HCT116 (cell line): ENCODE measurements around the gene ALOX12B. TPM values are rescaled to one million over a fixed set of nuclear protein-coding genes. Genes with fewer than 3 reads are reported as not detected.

Experiments used
- ATAC-seq: fragments of 200-7000 bp; cut with Tn5 transposase; 2 replicates; pipeline ENCODE4 v1.9.1; 2020; ENCODE audit warnings: mild to moderate bottlenecking, moderate library complexity
- BruUV-seq: library from RNA; stranded (reverse); fragments of 400-500 nt; replicated peaks from 2 replicates; lab custom pipeline; 2021; lab: Mats Ljungman, UMichigan
- CTCF ChIA-PET: fragments of 300-600 bp; sonication (Branson Sonifier 250); formaldehyde crosslinking; loops from one replicate; lab custom pipeline; 2021; ENCODE audit warnings: antibody characterized with exemption; lab: Charles Lee
- POLR2A ChIA-PET: fragments of 300-600, 350-600 bp; sonication (Branson Sonifier 250); formaldehyde crosslinking; loops from one replicate; lab custom pipeline; 2021; ENCODE audit warnings: antibody characterized with exemption; lab: Charles Lee
- RAD21 ChIA-PET, 2 experiments: fragments of 300-600 bp; sonication (Branson Sonifier 250); formaldehyde crosslinking; loops; one replicate each; lab custom pipeline; 2023; ENCODE audit warnings: low total read pairs in 2 of 2; ENCODE audit not compliant: uncharacterized antibody in 2 of 2, unreplicated experiment in 2 of 2, low non-redundant PET in 1 of 2; lab: Charles Lee
- DNase-seq: peaks from one replicate; pipeline ENCODE4 v3.0.0-alpha.2; 2010; ENCODE audit warnings: low read depth, low spot score
- H2AFZ ChIP-seq: fragments of 200-600 bp; shearing (Covaris generic), sonication (generic); 2 replicates; pipeline ENCODE4 v1.6.1; 2017; ENCODE audit warnings: low read depth, mixed run types, mixed read lengths, antibody characterized with exemption, low read length; ENCODE audit not compliant: poor library complexity, severe bottlenecking
- H3K27ac ChIP-seq: 2 replicates; pipeline ENCODE4 v1.5.1; 2012; ENCODE audit warnings: low read depth, low read length
- H3K27me3 ChIP-seq: fragments of 200-600 bp; sonication (generic); 2 replicates; pipeline ENCODE4 v1.6.1; 2016; ENCODE audit warnings: mixed run types, low read length, mixed read lengths; ENCODE audit not compliant: insufficient read depth
- H3K36me3 ChIP-seq, 2 experiments: fragments of 200-500 bp in 1 of 2; fragments of 200-600 bp in 1 of 2; sonication (Bioruptor generic) in 1 of 2; sonication (generic) in 1 of 2; 2 replicates each; pipeline versions ENCODE4 v1.5.1 to v1.6.1; 2014 to 2016; ENCODE audit warnings: low read length in 2 of 2, inconsistent platforms in 1 of 2, mixed read lengths in 1 of 2, mixed run types in 1 of 2; ENCODE audit not compliant: insufficient read depth in 2 of 2, control insufficient read depth in 1 of 2
- H3K4me1 ChIP-seq, 2 experiments: fragments of 200-600 bp in 1 of 2; sonication (generic) in 1 of 2; 2 replicates each; pipeline versions ENCODE4 v1.5.1 to v1.6.1; 2012 to 2017; ENCODE audit warnings: low read length in 2 of 2, inconsistent platforms in 1 of 2, mild to moderate bottlenecking in 1 of 2, mixed read lengths in 1 of 2, mixed run types in 1 of 2, moderate library complexity in 1 of 2; ENCODE audit not compliant: insufficient read depth in 2 of 2, control insufficient read depth in 1 of 2
- H3K4me2 ChIP-seq: fragments of 200-600 bp; sonication (generic); 2 replicates; pipeline ENCODE4 v1.6.1; 2017; ENCODE audit warnings: mixed run types, low read length, mixed read lengths
- H3K4me3 ChIP-seq, 2 experiments: fragments of 200-600 bp in 1 of 2; sonication (generic) in 1 of 2; replicated peaks in 1 of 2; 2 replicates each; pipeline ENCODE4 v1.5.1; 2011 to 2016; ENCODE audit warnings: low read length in 2 of 2, control low read depth in 1 of 2, low read depth in 1 of 2, mild to moderate bottlenecking in 1 of 2, mixed read lengths in 1 of 2, mixed run types in 1 of 2
- H3K79me2 ChIP-seq: fragments of 200-600 bp; sonication (generic); 2 replicates; pipeline ENCODE4 v1.6.1; 2017; ENCODE audit warnings: mild to moderate bottlenecking, mixed run types, low read length, moderate library complexity, mixed read lengths; ENCODE audit not compliant: insufficient read depth
- H3K9ac ChIP-seq: fragments of 200-600 bp; sonication (generic); 2 replicates; pipeline ENCODE4 v1.6.1; 2016; ENCODE audit warnings: low read length, mixed read lengths
- H3K9me2 ChIP-seq: fragments of 200-600 bp; sonication (generic), shearing (Covaris generic); 2 replicates; pipeline ENCODE4 v1.6.1; 2017; ENCODE audit warnings: mixed run types, mild to moderate bottlenecking, moderate library complexity; ENCODE audit not compliant: insufficient read depth
- H3K9me3 ChIP-seq, 2 experiments: fragments of 200-500 bp in 1 of 2; fragments of 200-600 bp in 1 of 2; sonication (Bioruptor generic) in 1 of 2; sonication (generic) in 1 of 2; 2 replicates each; pipeline ENCODE4 v1.6.1; 2014 to 2017; ENCODE audit warnings: low read length in 2 of 2, mixed read lengths in 2 of 2, inconsistent platforms in 1 of 2, low read depth in 1 of 2, mild to moderate bottlenecking in 1 of 2, mixed run types in 1 of 2, moderate library complexity in 1 of 2; ENCODE audit not compliant: control insufficient read depth in 1 of 2, insufficient read depth in 1 of 2
- H4K20me1 ChIP-seq: fragments of 200-600 bp; sonication (generic), shearing (Covaris generic); 2 replicates; pipeline ENCODE4 v1.6.1; 2017; ENCODE audit warnings: mixed run types, mild to moderate bottlenecking, moderate library complexity; ENCODE audit not compliant: insufficient read depth
- ATF3 ChIP-seq: IDR thresholded peaks from 2 replicates; pipeline ENCODE4 v1.6.1; 2012
- CTCF ChIP-seq, 3 experiments: fragments of 200-600 bp in 1 of 3; sonication (generic) in 1 of 3; IDR thresholded peaks in 2 of 3; conservative IDR thresholded peaks in 1 of 3; 2 replicates each; pipeline ENCODE4 v1.5.1; 2012 to 2017; ENCODE audit warnings: low read depth in 2 of 3, low read length in 2 of 3, antibody characterized with exemption in 1 of 3, borderline replicate concordance in 1 of 3, control low read depth in 1 of 3, mild to moderate bottlenecking in 1 of 3, mixed read lengths in 1 of 3, mixed run types in 1 of 3, moderate library complexity in 1 of 3; ENCODE audit not compliant: insufficient read depth in 1 of 3
- ELF1 ChIP-seq: IDR thresholded peaks from 2 replicates; pipeline ENCODE4 v1.6.1; 2012; ENCODE audit warnings: low read depth, borderline replicate concordance
- EZH2 ChIP-seq: fragments of 200-600 bp; sonication (generic); IDR thresholded peaks from 2 replicates; pipeline ENCODE4 v1.6.1; 2017; ENCODE audit warnings: antibody characterized with exemption, mixed run types
- EZH2phosphoT487 ChIP-seq: fragments of 200-600 bp; IDR thresholded peaks from 2 replicates; pipeline ENCODE4 v1.6.1; 2018; ENCODE audit warnings: antibody characterized with exemption, borderline replicate concordance
- JUND ChIP-seq: IDR thresholded peaks from 2 replicates; pipeline ENCODE4 v1.6.1; 2012
- MAX ChIP-seq: IDR thresholded peaks from 2 replicates; pipeline ENCODE4 v1.6.1; 2012
- POLR2AphosphoS5 ChIP-seq: IDR thresholded peaks from 2 replicates; pipeline ENCODE4 v1.6.1; 2011; ENCODE audit warnings: mild to moderate bottlenecking, low read depth, low read length, moderate library complexity
- RAD21 ChIP-seq: IDR thresholded peaks from 2 replicates; pipeline ENCODE4 v1.6.1; 2012; ENCODE audit warnings: low read depth, mild to moderate bottlenecking
- REST ChIP-seq: IDR thresholded peaks from 2 replicates; pipeline ENCODE4 v1.6.1; 2012; ENCODE audit warnings: low read depth
- SIN3A ChIP-seq: IDR thresholded peaks from 2 replicates; pipeline ENCODE4 v1.6.1; 2012; ENCODE audit warnings: low read depth
- SP1 ChIP-seq: IDR thresholded peaks from 2 replicates; pipeline ENCODE4 v1.6.1; 2012; ENCODE audit warnings: low read depth
- SRF ChIP-seq: IDR thresholded peaks from 2 replicates; pipeline ENCODE4 v1.6.1; 2012; ENCODE audit warnings: low read depth
- YY1 ChIP-seq: IDR thresholded peaks from 2 replicates; pipeline ENCODE4 v1.6.1; 2011; ENCODE audit warnings: low read length, low read depth, moderate library complexity, mild to moderate bottlenecking; ENCODE audit not compliant: insufficient replicate concordance; ENCODE audit errors: extremely low read depth
- ZBTB33 ChIP-seq: IDR thresholded peaks from 2 replicates; pipeline ENCODE4 v1.6.1; 2011; ENCODE audit warnings: mild to moderate bottlenecking, low read length, moderate library complexity; ENCODE audit not compliant: insufficient replicate concordance; ENCODE audit errors: extremely low read depth
- ZFX ChIP-seq: fragments of 450-650 bp; IDR thresholded peaks from 2 replicates; pipeline ENCODE4 v1.6.1; 2017
- ZNF274 ChIP-seq: fragments of 200-500 bp; sonication (Bioruptor generic); IDR thresholded peaks from 2 replicates; pipeline ENCODE4 v1.6.1; 2014; ENCODE audit warnings: mild to moderate bottlenecking, low read depth, low read length, inconsistent platforms
- intact Hi-C: fragments of 100-400 bp; cut with micrococcal nuclease; formaldehyde crosslinking; loops from 2 replicates; pipeline ENCODE4 v1.10.0; 2022
- total RNA-seq: library from RNA; stranded (reverse); gene quantifications from one replicate; pipeline ENCODE4 v1.2.1, GENCODE V29; 2021; ENCODE audit not compliant: unreplicated experiment

The ALOX12B gene
- total RNA-seq, 1 experiment from 2014 or later, result 3.8 TPM

GRCh38 chr17:8118769-8119580 lies 31.5 kb upstream of the ALOX12B start:
- Histone ChIP-seq H3K9ac (peak overlapping the region; percentile 88), H3K27ac (peak overlapping the region; percentile 83), H3K79me2 (no peaks in the 10 kb centered on the region), H3K27me3 (no peaks in the 10 kb centered on the region), H3K36me3 (no peaks in the 10 kb centered on the region), H3K4me2 (peak overlapping the region; percentile 98), H4K20me1 (peaks cover 3% of the 10 kb centered on the region; the same call in 1 of the 2 replicates), H3K9me3 (no peaks in the 10 kb centered on the region), H3K9me2 (no peaks in the 10 kb centered on the region), H3K4me1 (peaks cover 22 to 66% of the 10 kb centered on the region in 2 experiments), H2AFZ (peak overlapping the region; percentile 87), H3K4me3 (peak overlapping the region; percentile 52 to 59)
- RAD21 ChIA-PET, result interaction anchor here (0.6 to 0.9 kb wide), 4 partner anchors 21 to 105 kb away, joined by 3 to 6 read pairs (median 4); no protein-coding TSS in a partner anchor
- intact Hi-C loops, result loop anchor here (1.0 to 5.0 kb wide), 4 partner anchors 42 to 129 kb away; partner anchors contain the start of gene CTC1
- CTCF ChIA-PET, result interaction anchor here (0.7 to 4.0 kb wide), 29 partner anchors 8 to 177 kb away, joined by 3 to 26 read pairs (median 5); partner anchors contain the start of genes AURKB, CTC1, RANGRF and SLC25A35
- POLR2A ChIA-PET, result interaction anchor here (0.6 to 4.1 kb wide), 12 partner anchors 11 to 129 kb away, joined by 3 to 43 read pairs (median 5); partner anchors contain the start of genes AURKB, CTC1, PER1 and PFAS
- BruUV-seq, result no TSS peak
- ATAC-seq, result peak; percentile 61
- DNase-seq, result peak; percentile 65
- TF ChIP-seq ATF3 (peak; percentile 99; the same call in 1 of the 2 replicates), EZH2 (no peak), ELF1 (no peak), POLR2AphosphoS5 (no peak), ZNF274 (no peak), RAD21 (peak; percentile 58), MAX (no peak), EZH2phosphoT487 (no peak), YY1 (peak; percentile 42), SP1 (no peak), SIN3A (no peak), ZBTB33 (no peak), JUND (no peak), REST (no peak), SRF (no peak), CTCF (IDR thresholded peaks at IDR 0.05 in 2 of 3, conservative IDR thresholded peaks at IDR 0.05 in 1 of 3; ENCODE audit: borderline replicate concordance in 1 of 3, insufficient read depth in 1 of 3, low read depth in 2 of 3, low read length in 2 of 3) (peak; percentile 65 to 83 (median 79); a peak in 5 of 6 replicates), ZFX (no peak)
